Body of pancreas (tissue), 4 donors: ENCODE results near the gene SSBP1. TPM values are rescaled to one million over a fixed set of nuclear protein-coding genes. Genes with fewer than 3 reads are reported as not detected.

Experiments
- ATAC-seq: fragments of 150-250 bp; one replicate; pipeline ENCODE4 v1.9.1; 2016
- DNase-seq, 4 donors: peaks; one replicate each; pipeline ENCODE4 v3.0.0-alpha.2; 2019
- H3K27ac ChIP-seq, 4 donors: fragments of 200-600 bp; sonication (generic); 1 replicate in 3 of 4; 2 replicates in 1 of 4; pipeline versions ENCODE4 v1.5.1 to v1.6.1; 2016 to 2019; ENCODE audit warnings: mild to moderate bottlenecking in 1 of 4, mixed read lengths in 1 of 4, moderate library complexity in 1 of 4
- H3K27me3 ChIP-seq, 2 donors: fragments of 200-600 bp; sonication (generic); one replicate each; pipeline ENCODE4 v1.6.0; 2016; ENCODE audit warnings: mild to moderate bottlenecking in 1 of 2
- H3K36me3 ChIP-seq, 2 donors: fragments of 200-600 bp; sonication (generic); replicated peaks in 1 of 2; 2 replicates each; pipeline ENCODE4 v1.5.1; 2016; ENCODE audit warnings: low read depth in 2 of 2; ENCODE audit not compliant: insufficient read depth in 1 of 2
- H3K4me1 ChIP-seq: fragments of 200-600 bp; sonication (generic); one replicate; pipeline ENCODE4 v1.6.0; 2016
- H3K4me3 ChIP-seq, 2 donors: fragments of 200-600 bp; sonication (generic); 1 replicate in 1 of 2; 2 replicates in 1 of 2; pipeline ENCODE4 v1.5.1; 2016 to 2019
- H3K9me3 ChIP-seq, 3 donors: fragments of 200-600 bp; sonication (generic); 1 replicate in 2 of 3; 2 replicates in 1 of 3; pipeline ENCODE4 v1.5.1; 2016
- POLR2A ChIP-seq, 3 donors: fragments of 450-650 bp; IDR thresholded peaks; one replicate each; pipeline ENCODE4 v1.6.1; 2016; ENCODE audit warnings: antibody characterized with exemption in 3 of 3, mild to moderate bottlenecking in 2 of 3
- WGBS, 2 donors: methylation state at CpG; one replicate each; pipeline ENCODE4 v1.1.5; 2017; 5-methylcytosine and 5-hydroxymethylcytosine counted together
- intact Hi-C: fragments of 100-400 bp; cut with DNase I; formaldehyde crosslinking; loops from one replicate; pipeline ENCODE4 v1.15.1; 2023
- total RNA-seq, 2 donors: library from RNA; depleted of rRNA; stranded (reverse); fragments of >200 nt; gene quantifications; one replicate each; pipeline ENCODE4 v1.1.0, GENCODE V29; 2016
- TF ChIP-seq, protein P1 (sequence below), 7 experiments: fragments of 450-650 bp in 4 of 7; fragments of 200-600 bp in 3 of 7; sonication (generic) in 3 of 7; IDR thresholded peaks; one replicate each; pipeline ENCODE4 v1.5.1; 2016 to 2019; ENCODE audit warnings: antibody characterized with exemption in 7 of 7

The SSBP1 gene
- total RNA-seq, 2 donors from 2014 or later, result 32.6 to 52.9 TPM

DNA sequence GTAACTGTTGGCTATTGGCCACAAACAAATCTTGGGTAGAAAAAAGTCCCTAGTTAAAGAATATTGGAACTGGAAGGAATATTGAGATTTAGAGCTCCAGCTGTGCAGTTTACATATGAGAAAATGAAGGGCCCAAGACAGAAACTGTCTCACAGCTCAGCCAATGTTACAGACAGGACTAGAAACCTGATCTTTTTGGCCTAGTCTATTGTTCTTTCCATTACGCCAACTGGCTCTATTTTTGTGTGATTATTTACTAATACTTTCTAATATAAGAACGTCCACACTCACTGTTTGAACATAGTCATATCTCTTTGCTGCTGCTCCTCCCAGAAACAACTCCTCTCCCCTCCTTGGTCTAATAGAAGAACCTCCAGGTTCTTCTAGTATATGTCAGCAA lies 28.8 kb upstream of the SSBP1 start:
- Histone ChIP-seq H3K4me1 (no peaks in the 10 kb centered on the region), H3K27ac (no peak overlapping the region), H3K27me3 (no peaks in the 10 kb centered on the region), H3K9me3 (no peaks in the 10 kb centered on the region), H3K4me3 (no peak overlapping the region), H3K36me3 (no peaks in the 10 kb centered on the region)
- no peak for ATAC-seq
- no peak for DNase-seq
- no peak for TF ChIP-seq POLR2A (IDR thresholded peaks at IDR 0.05)
- TF ChIP-seq, protein P1, sequence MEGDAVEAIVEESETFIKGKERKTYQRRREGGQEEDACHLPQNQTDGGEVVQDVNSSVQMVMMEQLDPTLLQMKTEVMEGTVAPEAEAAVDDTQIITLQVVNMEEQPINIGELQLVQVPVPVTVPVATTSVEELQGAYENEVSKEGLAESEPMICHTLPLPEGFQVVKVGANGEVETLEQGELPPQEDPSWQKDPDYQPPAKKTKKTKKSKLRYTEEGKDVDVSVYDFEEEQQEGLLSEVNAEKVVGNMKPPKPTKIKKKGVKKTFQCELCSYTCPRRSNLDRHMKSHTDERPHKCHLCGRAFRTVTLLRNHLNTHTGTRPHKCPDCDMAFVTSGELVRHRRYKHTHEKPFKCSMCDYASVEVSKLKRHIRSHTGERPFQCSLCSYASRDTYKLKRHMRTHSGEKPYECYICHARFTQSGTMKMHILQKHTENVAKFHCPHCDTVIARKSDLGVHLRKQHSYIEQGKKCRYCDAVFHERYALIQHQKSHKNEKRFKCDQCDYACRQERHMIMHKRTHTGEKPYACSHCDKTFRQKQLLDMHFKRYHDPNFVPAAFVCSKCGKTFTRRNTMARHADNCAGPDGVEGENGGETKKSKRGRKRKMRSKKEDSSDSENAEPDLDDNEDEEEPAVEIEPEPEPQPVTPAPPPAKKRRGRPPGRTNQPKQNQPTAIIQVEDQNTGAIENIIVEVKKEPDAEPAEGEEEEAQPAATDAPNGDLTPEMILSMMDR (IDR thresholded peaks at IDR 0.05), result no peak
- WGBS, 2 donors, result 47 to 60% methylated on average over 2 of the region's 2 CpGs
- intact Hi-C loops, result no loop called here

DNA sequence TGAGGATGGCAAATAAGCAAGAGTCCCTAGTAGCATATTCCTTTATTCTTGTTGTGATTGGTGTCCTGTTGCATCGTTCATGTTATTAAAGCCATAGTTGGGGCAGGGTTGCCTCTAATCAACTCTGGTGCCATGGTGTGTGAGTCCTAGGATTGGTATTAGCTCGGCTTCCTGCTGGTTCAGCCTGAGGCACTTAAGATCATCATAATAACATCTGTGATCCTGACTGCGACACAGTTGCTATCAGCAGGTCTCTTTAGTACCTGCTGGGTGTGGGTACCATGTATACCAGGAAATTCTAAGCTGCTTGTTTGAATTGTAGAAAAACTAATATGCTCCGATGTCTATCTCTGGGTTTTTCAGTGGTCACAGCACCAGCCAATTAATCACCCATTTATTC lies 28.4 kb upstream of the SSBP1 start:
- ATAC-seq, result no peak
- H3K9me3 ChIP-seq, result no peaks in the 10 kb centered on the region
- 83 to 91% methylated on average over 4 of the region's 4 CpGs for WGBS, 2 donors
- H3K36me3 ChIP-seq, result no peaks in the 10 kb centered on the region
- no peak overlapping the region for H3K4me3 ChIP-seq
- no peaks in the 10 kb centered on the region for H3K4me1 ChIP-seq
- no peak overlapping the region for H3K27ac ChIP-seq
- no peaks in the 10 kb centered on the region for H3K27me3 ChIP-seq
- intact Hi-C loops, result no loop called here
- no peak for DNase-seq
- no peak for TF ChIP-seq POLR2A (IDR thresholded peaks at IDR 0.05)
- TF ChIP-seq, protein P1 (IDR thresholded peaks at IDR 0.05), result no peak

GRCh38 chr7:141710301-141710700 lies 27.9 kb upstream of the SSBP1 start:
- H3K27ac ChIP-seq, result no peak overlapping the region
- no peak for TF ChIP-seq POLR2A (IDR thresholded peaks at IDR 0.05)
- TF ChIP-seq, protein P1 (IDR thresholded peaks at IDR 0.05), result no peak
- no peaks in the 10 kb centered on the region for H3K27me3 ChIP-seq
- H3K36me3 ChIP-seq, result no peaks in the 10 kb centered on the region
- intact Hi-C loops, result no loop called here
- no peaks in the 10 kb centered on the region for H3K4me1 ChIP-seq
- DNase-seq, result no peak
- no peak for ATAC-seq
- no peak overlapping the region for H3K4me3 ChIP-seq
- no peaks in the 10 kb centered on the region for H3K9me3 ChIP-seq
- WGBS, 2 donors, result 36 to 64% methylated on average over 1 of the region's 1 CpG

DNA sequence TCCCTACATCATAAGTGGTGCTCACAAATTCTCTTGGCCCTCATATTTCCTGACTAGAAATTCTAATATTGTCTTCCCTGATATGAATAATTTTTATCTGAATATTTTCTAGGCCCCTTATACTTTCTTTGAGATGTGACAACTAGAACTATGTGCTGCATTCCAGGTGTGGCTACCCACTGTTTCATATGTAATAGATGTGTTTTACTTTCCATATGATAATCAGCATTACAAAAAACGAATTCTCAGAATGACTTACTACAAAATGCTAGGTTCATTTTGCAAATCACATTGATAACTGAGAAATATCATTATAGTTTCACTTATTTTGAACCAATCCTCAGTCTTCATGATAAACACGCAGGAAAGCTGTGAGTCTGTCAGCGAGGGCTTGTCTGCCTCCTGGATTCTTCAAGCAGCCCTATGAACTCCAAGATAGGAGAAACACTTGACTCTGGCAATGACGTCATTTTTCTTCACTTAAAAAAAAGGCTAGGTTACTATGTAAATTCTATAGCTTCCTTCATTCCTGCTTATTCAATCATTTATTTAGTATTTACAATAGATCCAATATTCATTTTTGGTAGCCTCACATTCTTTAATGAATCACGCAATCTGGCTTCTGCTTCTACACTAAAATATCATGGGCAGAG lies 25.4 kb upstream of the SSBP1 start:
- Histone ChIP-seq H3K27me3 (no peaks in the 10 kb centered on the region), H3K4me1 (no peaks in the 10 kb centered on the region), H3K27ac (no peak overlapping the region), H3K36me3 (no peaks in the 10 kb centered on the region), H3K4me3 (no peak overlapping the region), H3K9me3 (no peaks in the 10 kb centered on the region)
- ATAC-seq (no peak), DNase-seq (no peak)
- intact Hi-C loops, result no loop called here
- 86 to 88% methylated on average over 5 of the region's 5 CpGs for WGBS, 2 donors
- TF ChIP-seq, protein P1 (IDR thresholded peaks at IDR 0.05), result no peak
- no peak for TF ChIP-seq POLR2A (IDR thresholded peaks at IDR 0.05)

- Histone ChIP-seq H3K27me3 (no peaks in the 10 kb centered on the region), H3K4me3 (no peak overlapping the region), H3K4me1 (no peaks in the 10 kb centered on the region), H3K9me3 (no peaks in the 10 kb centered on the region), H3K27ac (no peak overlapping the region), H3K36me3 (no peaks in the 10 kb centered on the region)
- WGBS, 2 donors, result 77 to 100% methylated on average over 1 of the region's 1 CpG
- TF ChIP-seq, protein P1 (IDR thresholded peaks at IDR 0.05), result no peak
- TF ChIP-seq POLR2A (IDR thresholded peaks at IDR 0.05), result no peak
- intact Hi-C loops, result no loop called here
- DNase-seq, result no peak
- no peak for ATAC-seq
Measured at GRCh38 chr7:141713890-141714289, 24.3 kb upstream of the SSBP1 start.
